Measurements from ENCODE around the gene KCTD4. TPM values are rescaled to one million over a fixed set of nuclear protein-coding genes. Genes with fewer than 3 reads are reported as not detected.

The KCTD4 gene
- total RNA-seq, 1 donor from 2014 or later, result not detected

DNA sequence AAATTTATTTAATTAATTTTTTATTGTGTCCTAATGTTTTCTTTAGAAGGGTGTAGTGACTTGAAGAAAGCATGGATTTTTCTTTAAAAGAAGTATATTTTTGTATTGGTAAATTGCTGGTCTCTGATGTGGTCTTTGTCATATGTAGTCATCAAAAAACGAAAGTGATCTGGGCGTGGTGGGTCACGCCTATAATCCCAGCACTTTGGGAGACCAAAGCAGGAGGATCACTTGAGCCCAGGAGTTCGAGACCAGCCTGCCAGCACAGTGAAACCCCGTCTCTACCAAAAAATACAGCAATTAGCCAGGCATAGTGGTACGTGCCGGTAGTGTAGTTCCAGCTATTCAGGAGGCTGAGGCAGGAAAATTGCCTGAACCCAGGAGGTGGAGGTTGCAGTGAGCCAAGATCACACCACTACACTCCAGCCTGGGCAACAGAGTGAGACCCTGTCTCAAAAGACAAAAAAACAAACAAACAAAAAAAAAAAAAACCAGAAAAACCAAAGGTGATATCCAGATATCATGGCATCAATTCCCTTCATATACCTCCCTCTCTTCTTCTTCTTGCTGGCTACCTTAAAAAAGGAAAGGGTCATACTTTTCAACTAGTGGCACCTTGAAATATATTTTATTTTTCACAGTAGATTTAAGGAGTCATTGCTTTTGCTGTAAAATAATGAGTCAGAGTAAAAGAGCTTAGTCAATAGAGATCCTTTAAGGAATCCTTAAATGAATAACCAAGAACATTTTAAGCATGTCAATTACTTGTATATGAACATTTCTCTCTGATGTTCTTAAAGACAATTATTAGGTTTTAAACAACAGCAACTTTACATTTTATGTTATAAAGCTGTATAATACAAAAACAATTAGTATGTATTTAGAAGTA, 19.9 kb downstream of the KCTD4 start:
- no peak overlapping the region for H3K4me3 Mint-ChIP-seq (ENCODE audit: unreplicated experiment)
- TF ChIP-seq, protein P1, sequence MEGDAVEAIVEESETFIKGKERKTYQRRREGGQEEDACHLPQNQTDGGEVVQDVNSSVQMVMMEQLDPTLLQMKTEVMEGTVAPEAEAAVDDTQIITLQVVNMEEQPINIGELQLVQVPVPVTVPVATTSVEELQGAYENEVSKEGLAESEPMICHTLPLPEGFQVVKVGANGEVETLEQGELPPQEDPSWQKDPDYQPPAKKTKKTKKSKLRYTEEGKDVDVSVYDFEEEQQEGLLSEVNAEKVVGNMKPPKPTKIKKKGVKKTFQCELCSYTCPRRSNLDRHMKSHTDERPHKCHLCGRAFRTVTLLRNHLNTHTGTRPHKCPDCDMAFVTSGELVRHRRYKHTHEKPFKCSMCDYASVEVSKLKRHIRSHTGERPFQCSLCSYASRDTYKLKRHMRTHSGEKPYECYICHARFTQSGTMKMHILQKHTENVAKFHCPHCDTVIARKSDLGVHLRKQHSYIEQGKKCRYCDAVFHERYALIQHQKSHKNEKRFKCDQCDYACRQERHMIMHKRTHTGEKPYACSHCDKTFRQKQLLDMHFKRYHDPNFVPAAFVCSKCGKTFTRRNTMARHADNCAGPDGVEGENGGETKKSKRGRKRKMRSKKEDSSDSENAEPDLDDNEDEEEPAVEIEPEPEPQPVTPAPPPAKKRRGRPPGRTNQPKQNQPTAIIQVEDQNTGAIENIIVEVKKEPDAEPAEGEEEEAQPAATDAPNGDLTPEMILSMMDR (IDR thresholded peaks at IDR 0.05; ENCODE audit: partially characterized antibody, unreplicated experiment), result no peak
- H3K36me3 Mint-ChIP-seq (ENCODE audit: unreplicated experiment), result no peaks in the 10 kb centered on the region
- H3K4me1 Mint-ChIP-seq (ENCODE audit: low read depth, unreplicated experiment), result no peaks in the 10 kb centered on the region
- H3K9me3 Mint-ChIP-seq (ENCODE audit: unreplicated experiment), result peaks cover 1% of the 10 kb centered on the region
- DNase-seq, result no peak
- H3K27ac Mint-ChIP-seq (ENCODE audit: unreplicated experiment), result no peak overlapping the region
- no peaks in the 10 kb centered on the region for H3K27me3 Mint-ChIP-seq (ENCODE audit: unreplicated experiment)

DNA sequence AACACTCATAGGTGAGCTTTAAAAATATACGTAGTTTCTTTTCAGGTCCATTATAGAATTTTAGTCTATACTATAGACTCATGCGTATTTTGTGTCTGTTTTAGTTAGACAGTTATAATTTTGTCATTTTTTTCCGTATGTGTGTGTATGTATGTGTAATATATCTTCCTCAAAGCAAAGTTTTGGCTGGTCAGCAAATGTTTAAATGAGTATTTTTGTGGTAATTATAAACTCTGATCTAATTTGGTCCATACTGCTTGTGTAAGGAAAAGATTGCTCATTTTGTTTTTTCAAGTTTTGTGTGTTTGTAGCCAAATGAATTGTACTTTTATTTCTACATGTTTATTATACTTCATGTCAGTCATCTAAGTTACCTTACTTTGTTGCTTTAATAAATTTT, 20.5 kb downstream of the KCTD4 start:
- H3K4me3 Mint-ChIP-seq (ENCODE audit: unreplicated experiment), result no peak overlapping the region
- TF ChIP-seq, protein P1 (IDR thresholded peaks at IDR 0.05; ENCODE audit: partially characterized antibody, unreplicated experiment), result no peak
- no peaks in the 10 kb centered on the region for H3K36me3 Mint-ChIP-seq (ENCODE audit: unreplicated experiment)
- no peaks in the 10 kb centered on the region for H3K27me3 Mint-ChIP-seq (ENCODE audit: unreplicated experiment)
- H3K27ac Mint-ChIP-seq (ENCODE audit: unreplicated experiment), result no peak overlapping the region
- peaks cover 1% of the 10 kb centered on the region for H3K9me3 Mint-ChIP-seq (ENCODE audit: unreplicated experiment)
- H3K4me1 Mint-ChIP-seq (ENCODE audit: low read depth, unreplicated experiment), result no peaks in the 10 kb centered on the region
- no peak for DNase-seq

DNA sequence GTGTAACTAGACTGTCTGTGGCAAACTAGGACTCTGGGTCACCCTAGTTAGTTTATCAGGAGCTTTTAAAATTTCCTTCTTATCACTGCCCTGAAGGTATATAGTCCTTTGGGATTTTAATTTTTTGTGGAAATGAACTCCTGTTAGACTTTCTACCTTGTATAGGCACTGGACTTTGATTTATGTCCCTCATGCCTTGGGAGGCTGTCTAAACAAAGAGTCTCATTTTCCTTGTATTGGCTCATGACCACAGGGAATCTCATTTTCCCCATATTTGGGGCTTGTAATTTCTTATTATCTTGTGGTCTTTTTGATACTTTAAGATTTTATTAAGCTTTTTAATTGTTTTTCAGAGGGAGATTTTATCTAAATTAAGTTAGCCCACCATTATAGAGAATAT, 21.4 kb downstream of the KCTD4 start:
- H3K9me3 Mint-ChIP-seq (ENCODE audit: unreplicated experiment), result peaks cover 1% of the 10 kb centered on the region
- H3K4me3 Mint-ChIP-seq (ENCODE audit: unreplicated experiment), result no peak overlapping the region
- TF ChIP-seq, protein P1 (IDR thresholded peaks at IDR 0.05; ENCODE audit: partially characterized antibody, unreplicated experiment), result no peak
- no peaks in the 10 kb centered on the region for H3K27me3 Mint-ChIP-seq (ENCODE audit: unreplicated experiment)
- no peaks in the 10 kb centered on the region for H3K36me3 Mint-ChIP-seq (ENCODE audit: unreplicated experiment)
- H3K4me1 Mint-ChIP-seq (ENCODE audit: low read depth, unreplicated experiment), result no peaks in the 10 kb centered on the region
- no peak overlapping the region for H3K27ac Mint-ChIP-seq (ENCODE audit: unreplicated experiment)
- no peak for DNase-seq

DNA sequence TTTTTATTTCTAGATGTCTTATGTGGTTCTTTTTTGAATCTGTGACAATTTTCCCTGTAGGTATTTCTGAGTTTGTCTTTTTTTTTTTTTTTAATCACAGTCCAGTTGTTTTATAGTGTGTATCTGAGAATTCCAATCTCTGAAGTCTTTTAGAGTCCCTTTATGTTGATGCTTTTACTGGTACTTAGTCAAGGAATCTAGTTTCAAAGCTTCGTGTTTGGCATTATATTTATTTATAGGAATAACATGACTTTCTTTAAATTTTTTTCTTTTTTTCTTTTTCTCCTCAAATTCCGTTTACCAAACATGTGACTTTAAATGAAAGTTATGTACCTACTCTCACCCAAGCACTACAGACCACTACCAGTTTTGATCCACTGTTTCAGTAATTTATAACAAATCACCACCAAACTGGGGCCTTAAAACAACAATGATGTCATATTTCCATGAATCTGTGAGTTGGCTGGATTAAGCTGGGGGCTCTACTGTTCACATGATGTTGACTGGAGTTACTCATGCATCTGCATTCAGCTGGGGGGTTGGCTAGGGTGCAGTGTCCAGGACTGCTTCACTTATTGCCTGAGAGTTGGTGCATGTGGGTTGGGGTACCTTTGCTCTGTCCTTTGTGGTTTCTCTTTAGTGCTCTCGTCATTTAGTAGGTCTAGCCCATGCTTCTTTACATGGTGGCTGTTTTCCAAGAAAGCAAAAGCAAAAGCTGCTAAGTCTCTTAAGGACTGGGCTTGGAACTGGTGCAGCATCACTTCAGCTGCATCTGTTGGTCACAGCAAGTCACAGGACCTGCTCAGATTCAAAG, 22.3 kb downstream of the KCTD4 start:
- H3K9me3 Mint-ChIP-seq (ENCODE audit: unreplicated experiment), result peaks cover 1% of the 10 kb centered on the region
- H3K4me3 Mint-ChIP-seq (ENCODE audit: unreplicated experiment), result no peak overlapping the region
- no peak for DNase-seq
- H3K27me3 Mint-ChIP-seq (ENCODE audit: unreplicated experiment), result no peaks in the 10 kb centered on the region
- no peaks in the 10 kb centered on the region for H3K4me1 Mint-ChIP-seq (ENCODE audit: low read depth, unreplicated experiment)
- TF ChIP-seq, protein P1 (IDR thresholded peaks at IDR 0.05; ENCODE audit: partially characterized antibody, unreplicated experiment), result no peak
- H3K36me3 Mint-ChIP-seq (ENCODE audit: unreplicated experiment), result no peaks in the 10 kb centered on the region
- H3K27ac Mint-ChIP-seq (ENCODE audit: unreplicated experiment), result no peak overlapping the region
